Osteoblast (primary cell): Measurements from ENCODE around the gene MMP27. TPM values are rescaled to one million over a fixed set of nuclear protein-coding genes. Genes with fewer than 3 reads are reported as not detected.
A peak's percentile ranks its signal among the peaks of the same experiment; 100 is the strongest.
"Not testable (repeated sequence)": the region's sequence is repeated elsewhere in the genome, so short reads cannot be mapped to it uniquely, and the experiment has no call there.

Experiments used
- DNase-seq: peaks from one replicate; pipeline ENCODE4 v3.0.0; 2011; ENCODE audit warnings: low spot score, mixed read lengths; ENCODE audit not compliant: insufficient read length; ENCODE audit errors: missing footprints
- H2AFZ ChIP-seq: 2 replicates; pipeline ENCODE4 v1.6.0; 2011; ENCODE audit warnings: mild to moderate bottlenecking, low read length
- H3K27ac ChIP-seq: 2 replicates; pipeline ENCODE4 v1.5.1; 2011; ENCODE audit warnings: mild to moderate bottlenecking, low read depth, low read length, moderate library complexity
- H3K27me3 ChIP-seq: 2 replicates; pipeline ENCODE4 v1.6.0; 2012; ENCODE audit warnings: mild to moderate bottlenecking, control low read depth, inconsistent platforms, low read length, moderate library complexity; ENCODE audit not compliant: insufficient read depth
- H3K36me3 ChIP-seq: 2 replicates; pipeline ENCODE4 v1.5.1; 2011; ENCODE audit warnings: mild to moderate bottlenecking, low read length, control low read depth, moderate library complexity; ENCODE audit not compliant: insufficient read depth
- H3K4me1 ChIP-seq: 2 replicates; pipeline ENCODE4 v1.5.1; 2011; ENCODE audit warnings: mild to moderate bottlenecking, low read length, control low read depth, moderate library complexity; ENCODE audit not compliant: insufficient read depth
- H3K4me2 ChIP-seq: 2 replicates; pipeline ENCODE4 v1.6.0; 2011; ENCODE audit warnings: mild to moderate bottlenecking, low read length; ENCODE audit not compliant: insufficient read depth
- H3K4me3 ChIP-seq: fragments of 200-600 bp; sonication (generic); 3 replicates; pipeline ENCODE4 v1.5.1; 2012; ENCODE audit warnings: mild to moderate bottlenecking, low read length, inconsistent platforms; ENCODE audit not compliant: insufficient read depth
- H3K79me2 ChIP-seq: 2 replicates; pipeline ENCODE4 v1.6.0; 2012; ENCODE audit warnings: mild to moderate bottlenecking, low read length, control low read depth, inconsistent platforms; ENCODE audit not compliant: insufficient read depth
- H3K9me3 ChIP-seq: 2 replicates; pipeline ENCODE4 v1.5.1; 2011; ENCODE audit warnings: low read depth, low read length, control low read depth
- H4K20me1 ChIP-seq: 2 replicates; pipeline ENCODE4 v1.6.0; 2012; ENCODE audit warnings: mild to moderate bottlenecking, low read length, control low read depth; ENCODE audit not compliant: insufficient read depth
- total RNA-seq: library from RNA; depleted of rRNA; stranded (reverse); fragments of >200 nt; gene quantifications from 2 replicates; pipeline ENCODE4 v1.2.3, GENCODE V29; 2012
- TF ChIP-seq, protein P1 (sequence below): IDR thresholded peaks from 2 replicates; pipeline ENCODE4 v1.5.1; 2011; ENCODE audit warnings: mild to moderate bottlenecking, low read depth, low read length, moderate library complexity; ENCODE audit errors: extremely low read depth

The MMP27 gene, protein sequence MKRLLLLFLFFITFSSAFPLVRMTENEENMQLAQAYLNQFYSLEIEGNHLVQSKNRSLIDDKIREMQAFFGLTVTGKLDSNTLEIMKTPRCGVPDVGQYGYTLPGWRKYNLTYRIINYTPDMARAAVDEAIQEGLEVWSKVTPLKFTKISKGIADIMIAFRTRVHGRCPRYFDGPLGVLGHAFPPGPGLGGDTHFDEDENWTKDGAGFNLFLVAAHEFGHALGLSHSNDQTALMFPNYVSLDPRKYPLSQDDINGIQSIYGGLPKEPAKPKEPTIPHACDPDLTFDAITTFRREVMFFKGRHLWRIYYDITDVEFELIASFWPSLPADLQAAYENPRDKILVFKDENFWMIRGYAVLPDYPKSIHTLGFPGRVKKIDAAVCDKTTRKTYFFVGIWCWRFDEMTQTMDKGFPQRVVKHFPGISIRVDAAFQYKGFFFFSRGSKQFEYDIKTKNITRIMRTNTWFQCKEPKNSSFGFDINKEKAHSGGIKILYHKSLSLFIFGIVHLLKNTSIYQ
- total RNA-seq, result not detected in 2 replicates

DNA sequence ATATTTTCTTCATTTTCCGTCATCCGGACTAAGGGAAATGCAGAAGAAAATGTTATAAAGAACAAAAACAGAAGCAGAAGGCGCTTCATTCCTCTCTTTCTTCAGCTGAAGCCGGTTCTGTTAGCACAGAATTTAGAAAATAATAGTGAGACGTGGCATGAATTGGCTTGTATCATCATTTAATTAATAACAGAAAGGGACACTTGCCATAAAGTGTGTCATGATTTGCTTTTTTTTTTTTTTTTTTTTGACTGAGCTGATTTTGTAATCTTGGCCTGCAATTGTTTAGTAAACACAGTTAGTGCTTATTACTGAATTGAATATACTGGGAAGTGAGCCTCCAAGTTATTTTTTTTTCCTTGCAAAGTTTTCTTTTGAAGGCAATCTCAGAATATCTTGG, at the start of gene MMP27:
TSS of gene MMP27 (minus strand) at position 144 of the 400 bp plus-strand sequence. CDS start at position 89, 55 bp downstream.
- Histone ChIP-seq H3K4me1 (no peaks in the 10 kb centered on the region), H3K27me3 (peaks cover 9% of the 10 kb centered on the region), H2AFZ (no peak within 1 kb of the TSS), H3K79me2 (no peaks in the 10 kb centered on the region), H3K27ac (no peak within 1 kb of the TSS), H3K4me2 (no peak within 1 kb of the TSS), H3K4me3 (no peak within 1 kb of the TSS), H3K9me3 (no peaks in the 10 kb centered on the region), H4K20me1 (no peaks in the 10 kb centered on the region), H3K36me3 (no peaks in the 10 kb centered on the region)
- peak; percentile 4 for DNase-seq
- TF ChIP-seq, protein P1, sequence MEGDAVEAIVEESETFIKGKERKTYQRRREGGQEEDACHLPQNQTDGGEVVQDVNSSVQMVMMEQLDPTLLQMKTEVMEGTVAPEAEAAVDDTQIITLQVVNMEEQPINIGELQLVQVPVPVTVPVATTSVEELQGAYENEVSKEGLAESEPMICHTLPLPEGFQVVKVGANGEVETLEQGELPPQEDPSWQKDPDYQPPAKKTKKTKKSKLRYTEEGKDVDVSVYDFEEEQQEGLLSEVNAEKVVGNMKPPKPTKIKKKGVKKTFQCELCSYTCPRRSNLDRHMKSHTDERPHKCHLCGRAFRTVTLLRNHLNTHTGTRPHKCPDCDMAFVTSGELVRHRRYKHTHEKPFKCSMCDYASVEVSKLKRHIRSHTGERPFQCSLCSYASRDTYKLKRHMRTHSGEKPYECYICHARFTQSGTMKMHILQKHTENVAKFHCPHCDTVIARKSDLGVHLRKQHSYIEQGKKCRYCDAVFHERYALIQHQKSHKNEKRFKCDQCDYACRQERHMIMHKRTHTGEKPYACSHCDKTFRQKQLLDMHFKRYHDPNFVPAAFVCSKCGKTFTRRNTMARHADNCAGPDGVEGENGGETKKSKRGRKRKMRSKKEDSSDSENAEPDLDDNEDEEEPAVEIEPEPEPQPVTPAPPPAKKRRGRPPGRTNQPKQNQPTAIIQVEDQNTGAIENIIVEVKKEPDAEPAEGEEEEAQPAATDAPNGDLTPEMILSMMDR, result no peak

DNA sequence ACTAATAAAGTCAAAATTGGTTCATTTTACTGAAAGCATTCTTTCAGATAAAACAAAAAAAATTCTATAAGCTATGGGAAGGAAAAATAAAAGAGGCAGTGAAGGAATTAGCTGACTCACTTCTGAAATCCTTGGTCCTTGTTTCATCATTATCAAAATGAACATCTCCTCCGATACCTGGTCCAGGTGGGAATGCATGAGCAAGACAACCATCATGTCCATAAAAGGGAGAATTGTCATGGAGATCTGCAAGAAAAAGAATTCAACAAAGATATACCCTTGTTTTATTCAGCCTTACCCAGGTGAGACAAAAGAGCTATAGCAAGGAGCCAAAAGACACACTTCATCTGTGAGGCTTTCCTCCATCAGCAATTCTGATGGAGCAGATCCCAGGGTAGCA, 47.7 kb upstream of the MMP27 start:
- no peak for DNase-seq
- H3K27me3 ChIP-seq, result peaks cover 70% of the 10 kb centered on the region
- no peak overlapping the region for H3K4me3 ChIP-seq
- H3K9me3 ChIP-seq, result peaks cover 3% of the 10 kb centered on the region
- H3K79me2 ChIP-seq, result no peaks in the 10 kb centered on the region
- no peaks in the 10 kb centered on the region for H3K36me3 ChIP-seq
- no peak overlapping the region for H3K4me2 ChIP-seq
- TF ChIP-seq, protein P1, result no peak
- no peaks in the 10 kb centered on the region for H4K20me1 ChIP-seq
- no peaks in the 10 kb centered on the region for H3K4me1 ChIP-seq
- no peak overlapping the region for H3K27ac ChIP-seq
- H2AFZ ChIP-seq, result no peak overlapping the region

DNA sequence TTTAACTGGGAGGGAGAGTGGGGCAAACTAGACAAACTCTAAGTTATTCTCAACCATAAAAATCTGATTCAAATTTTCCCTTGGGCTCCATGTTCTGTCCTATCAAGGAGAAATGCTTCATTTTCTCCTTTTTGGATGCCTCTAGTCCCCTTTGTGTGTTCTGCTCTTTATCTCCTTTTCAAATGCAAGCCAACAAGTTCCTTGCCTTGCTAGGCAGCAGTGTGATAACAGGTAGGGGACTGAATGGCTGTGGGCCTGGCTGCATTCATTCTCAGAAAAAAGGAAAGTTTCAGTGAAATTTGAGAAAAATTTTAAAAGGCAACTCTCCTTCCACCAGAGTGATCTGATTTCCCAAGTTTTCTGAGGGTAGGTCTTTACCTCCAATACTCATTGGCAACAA, 46.1 kb upstream of the MMP27 start:
- Histone ChIP-seq H3K36me3 (no peaks in the 10 kb centered on the region), H3K27me3 (peaks cover 69% of the 10 kb centered on the region), H3K4me1 (no peaks in the 10 kb centered on the region), H2AFZ (no peak overlapping the region), H3K79me2 (no peaks in the 10 kb centered on the region), H3K4me2 (no peak overlapping the region), H3K9me3 (peaks cover 3% of the 10 kb centered on the region), H4K20me1 (no peaks in the 10 kb centered on the region), H3K4me3 (no peak overlapping the region), H3K27ac (no peak overlapping the region)
- no peak for DNase-seq
- TF ChIP-seq, protein P1, result no peak

DNA sequence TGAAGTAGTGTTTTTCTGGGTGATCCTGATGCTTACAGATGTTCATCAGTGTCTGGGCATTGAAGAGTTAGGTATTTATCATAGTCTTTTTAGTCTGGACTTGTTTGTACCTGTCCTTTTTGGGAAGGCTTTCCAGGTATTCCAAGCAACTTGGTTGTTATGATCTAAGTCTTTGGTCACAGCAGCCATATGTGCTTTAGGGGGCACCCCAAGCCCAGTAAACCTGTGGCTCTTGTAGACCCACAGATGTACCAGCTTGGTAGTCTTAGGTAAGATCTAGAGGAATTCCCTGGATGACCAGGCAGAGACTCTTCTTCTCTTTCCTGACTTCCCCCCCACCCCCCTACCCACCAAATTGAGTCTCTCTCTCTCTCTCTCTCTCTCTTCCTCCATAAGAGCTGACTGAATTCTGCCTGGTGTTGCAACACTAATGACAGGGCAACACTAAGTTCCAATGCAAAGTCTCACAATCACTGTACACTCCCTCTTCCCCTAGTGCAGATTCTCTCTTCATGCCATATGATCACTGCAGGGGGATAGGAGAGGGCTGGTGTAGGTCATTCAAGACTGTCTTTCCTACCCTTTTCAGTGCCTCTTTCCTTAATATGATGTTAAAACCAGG, 43.6 kb upstream of the MMP27 start:
- Histone ChIP-seq H3K4me1 (no peaks in the 10 kb centered on the region), H3K27me3 (peaks cover 47% of the 10 kb centered on the region), H3K36me3 (no peaks in the 10 kb centered on the region), H3K4me3 (no peak overlapping the region), H4K20me1 (no peaks in the 10 kb centered on the region), H2AFZ (no peak overlapping the region), H3K79me2 (no peaks in the 10 kb centered on the region), H3K27ac (no peak overlapping the region), H3K9me3 (peaks cover 3% of the 10 kb centered on the region), H3K4me2 (no peak overlapping the region)
- DNase-seq, result no peak
- TF ChIP-seq, protein P1, result no peak

DNA sequence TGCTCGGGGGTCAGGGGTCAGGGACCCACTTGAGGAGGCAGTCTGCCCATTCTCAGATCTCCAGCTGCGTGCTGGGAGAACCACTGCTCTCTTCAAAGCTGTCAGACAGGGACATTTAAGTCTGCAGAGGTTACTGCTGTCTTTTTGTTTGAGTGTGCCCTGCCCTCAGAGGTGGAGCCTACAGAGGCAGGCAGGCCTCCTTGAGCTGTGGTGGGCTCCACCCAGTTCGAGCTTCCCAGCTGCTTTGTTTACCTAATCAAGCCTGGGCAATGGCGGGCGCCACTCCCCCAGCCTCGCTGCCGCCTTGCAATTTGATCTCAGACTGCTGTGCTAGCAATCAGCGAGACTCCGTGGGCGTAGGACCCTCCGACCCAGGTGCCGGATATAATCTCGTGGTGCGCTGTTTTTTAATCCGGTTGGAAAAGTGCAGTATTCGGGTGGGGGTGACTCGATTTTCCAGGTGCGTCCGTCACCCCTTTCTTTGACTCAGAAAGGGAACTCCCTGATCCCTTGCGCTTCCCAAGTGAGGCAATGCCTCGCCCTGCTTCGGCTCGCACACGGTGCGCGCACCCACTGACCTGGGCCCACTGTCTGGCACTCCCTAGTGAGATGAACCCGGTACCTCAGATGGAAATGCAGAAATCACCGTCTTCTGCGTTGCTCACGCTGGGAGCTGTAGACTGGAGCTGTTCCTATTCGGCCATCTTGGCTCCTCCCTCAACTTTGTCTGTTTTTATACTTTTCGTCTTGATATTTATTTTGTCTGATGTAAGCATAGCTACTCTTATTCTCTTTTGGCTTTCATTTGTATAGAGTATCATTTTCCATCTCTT, 41.4 kb upstream of the MMP27 start:
- not testable (repeated sequence) for H3K4me3 ChIP-seq, H3K4me2 ChIP-seq

More for the DNA sequence above, 41.4 kb upstream of the MMP27 start:
- H4K20me1 ChIP-seq, H3K27ac ChIP-seq, H3K79me2 ChIP-seq, DNase-seq, H3K4me1 ChIP-seq, H3K9me3 ChIP-seq, H3K36me3 ChIP-seq, H2AFZ ChIP-seq: not testable (repeated sequence)
- H3K27me3 ChIP-seq, result peaks cover 29% of the 10 kb centered on the region
